ENCODE measurements around the gene TTC33.
A peak's percentile ranks its signal among the peaks of the same experiment; 100 is the strongest.
"Not testable (repeated sequence)": the region's sequence is repeated elsewhere in the genome, so short reads cannot be mapped to it uniquely, and the experiment has no call there.

TTC33 gene, protein sequence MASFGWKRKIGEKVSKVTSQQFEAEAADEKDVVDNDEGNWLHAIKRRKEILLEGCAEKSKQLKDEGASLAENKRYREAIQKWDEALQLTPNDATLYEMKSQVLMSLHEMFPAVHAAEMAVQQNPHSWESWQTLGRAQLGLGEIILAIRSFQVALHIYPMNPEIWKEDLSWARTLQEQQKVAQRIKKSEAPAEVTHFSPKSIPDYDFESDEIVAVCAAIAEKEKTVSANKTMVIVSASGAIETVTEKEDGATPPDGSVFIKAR

DNA sequence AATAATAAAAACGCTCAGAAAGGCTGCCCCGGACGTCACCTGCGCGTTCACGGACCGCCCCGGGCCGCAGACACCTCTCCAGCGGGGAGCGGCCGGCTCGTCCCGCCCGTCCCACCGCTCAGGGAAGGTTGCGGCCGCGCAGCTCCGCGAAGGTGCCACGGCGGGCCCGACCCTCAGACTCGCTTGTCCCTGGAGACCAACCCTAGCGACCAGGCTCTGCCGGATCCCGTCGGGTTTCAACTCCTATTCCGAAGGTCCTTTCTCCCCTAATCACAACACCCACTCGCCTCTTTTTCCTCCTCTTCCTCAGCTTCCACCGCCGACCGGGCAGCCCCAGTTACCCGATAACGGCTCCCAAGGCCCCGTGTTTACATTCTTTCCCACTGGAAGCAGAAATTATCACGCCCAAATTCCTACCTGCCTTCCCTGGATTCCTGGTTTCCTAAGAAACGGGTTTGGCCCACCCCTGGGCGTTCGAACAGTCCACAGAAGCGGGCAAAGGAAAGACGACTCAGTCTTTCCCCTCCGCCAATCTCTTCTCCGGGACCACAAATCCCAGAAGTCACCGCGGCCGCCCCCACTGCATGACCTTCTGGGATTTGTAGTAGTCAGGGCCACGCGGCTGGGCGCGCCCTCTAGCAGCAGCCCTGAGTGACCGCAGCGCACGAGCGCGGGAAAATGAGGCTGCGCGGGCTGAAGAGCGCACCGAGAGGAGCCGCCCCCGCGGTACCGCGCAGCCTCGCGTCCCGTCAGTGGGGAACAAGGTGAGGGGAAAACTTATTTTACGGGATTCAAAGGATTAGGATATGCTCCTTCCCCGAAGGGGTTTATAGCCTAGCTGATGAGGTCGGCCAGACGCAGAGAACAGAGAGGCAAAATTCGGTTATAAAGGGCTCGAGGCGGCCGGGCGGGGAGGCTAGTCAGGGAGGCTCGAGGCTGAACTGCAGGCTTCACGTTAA is at the start of gene TTC33:
Gene TTC33 (minus strand): TSS at position 555 of the 959 bp plus-strand sequence. CDS start 8,943 bp downstream, outside the sequence.
- Mint-ChIP-seq H3K4me1 (ENCODE audit: low read depth) (peaks cover 24% of the 10 kb centered on the region), H3K4me3 (no peak within 1 kb of the TSS), H3K27ac (no peak within 1 kb of the TSS), H3K27me3 (no peaks in the 10 kb centered on the region), H3K9me3 (ENCODE audit: low read depth) (no peaks in the 10 kb centered on the region), H3K36me3 (peaks cover 11% of the 10 kb centered on the region)

DNA sequence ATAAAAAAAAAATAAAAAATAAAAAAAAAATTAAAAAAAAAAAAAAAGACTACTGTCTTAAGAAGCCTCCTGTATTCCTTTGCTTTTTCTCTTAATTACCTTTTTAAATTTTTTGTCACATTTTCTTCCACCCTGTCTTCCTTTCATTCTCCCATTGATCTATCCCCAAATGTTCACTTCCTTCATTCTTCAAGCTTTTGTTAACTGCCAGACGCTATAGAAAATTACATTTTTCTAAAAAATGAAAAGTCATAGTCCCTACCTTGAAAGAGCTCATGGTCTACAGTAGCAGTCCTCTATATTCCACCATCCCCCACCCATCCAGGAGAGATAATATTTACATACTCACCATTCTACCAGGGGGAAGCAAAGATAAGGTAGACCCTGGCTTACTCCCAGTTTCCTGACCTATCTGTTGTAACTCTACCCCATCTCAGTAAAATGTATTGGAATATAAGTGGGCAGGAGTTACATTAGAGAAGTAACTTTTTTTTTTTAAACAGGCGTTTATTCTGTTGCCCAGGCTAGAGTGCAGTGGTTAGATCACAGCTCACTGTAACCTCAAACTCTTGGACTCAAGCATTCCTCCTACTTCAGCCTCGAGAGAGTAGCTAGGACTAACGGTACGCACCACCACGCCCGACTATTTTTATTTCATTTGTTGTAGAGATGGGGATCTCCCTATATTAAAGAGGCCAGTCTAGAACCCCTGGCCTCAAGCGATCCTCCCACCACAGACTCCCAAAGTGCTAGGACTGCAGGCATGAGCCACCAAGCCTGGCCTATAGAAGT is 46.2 kb upstream of the TTC33 start:
- Mint-ChIP-seq H3K4me3 (no peak overlapping the region), H3K27me3 (no peaks in the 10 kb centered on the region), H3K4me1 (ENCODE audit: low read depth) (peaks cover 10% of the 10 kb centered on the region), H3K9me3 (ENCODE audit: low read depth) (no peaks in the 10 kb centered on the region), H3K27ac (no peak overlapping the region), H3K36me3 (no peaks in the 10 kb centered on the region)

DNA sequence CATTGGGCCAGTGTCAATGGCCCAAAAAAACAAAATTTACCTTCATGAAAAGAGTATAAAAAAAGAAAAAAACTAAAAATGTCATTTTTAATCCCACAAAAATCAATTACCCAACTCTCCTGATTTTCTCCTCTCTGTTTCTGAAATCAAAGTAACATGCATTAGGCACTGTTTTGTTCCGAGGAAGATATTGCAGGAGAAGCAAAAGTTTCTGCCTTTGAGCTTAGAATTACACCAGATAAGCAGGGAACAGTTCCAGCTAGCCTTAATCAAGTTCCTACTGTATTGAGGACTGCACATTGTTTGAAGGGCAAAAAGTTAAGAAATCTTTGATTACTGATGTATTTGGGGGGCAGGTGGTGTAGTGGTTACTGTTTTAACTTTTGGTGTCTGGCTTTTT is 43.5 kb upstream of the TTC33 start:
- Mint-ChIP-seq H3K4me3 (peak overlapping the region; percentile 91), H3K27ac (peak overlapping the region; percentile 94), H3K9me3 (ENCODE audit: low read depth) (no peaks in the 10 kb centered on the region)

DNA sequence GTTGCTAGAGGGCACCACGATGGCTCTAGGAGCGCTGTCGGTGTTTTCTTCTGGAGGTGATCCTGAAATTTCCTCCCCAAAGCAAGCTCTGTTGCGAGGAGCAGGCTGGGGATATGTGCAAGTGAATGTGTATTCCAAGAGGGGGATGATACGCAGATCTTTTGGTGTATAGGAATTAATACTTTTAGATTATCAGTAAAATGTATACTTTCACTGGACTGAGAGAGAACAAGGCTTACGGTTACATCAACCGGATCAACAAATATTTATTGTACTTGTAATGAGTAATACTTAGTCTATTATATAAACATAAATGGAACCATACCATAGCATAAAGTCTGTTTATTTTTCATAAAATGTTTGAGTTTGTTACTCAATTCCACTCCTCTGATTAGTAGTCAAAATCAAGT is 43.0 kb upstream of the TTC33 start:
- peaks cover 40% of the 10 kb centered on the region for H3K4me1 Mint-ChIP-seq (ENCODE audit: low read depth)
- peak overlapping the region; percentile 94 for H3K27ac Mint-ChIP-seq
- no peaks in the 10 kb centered on the region for H3K9me3 Mint-ChIP-seq (ENCODE audit: low read depth)
- peak overlapping the region; percentile 91 for H3K4me3 Mint-ChIP-seq
- peaks cover 8% of the 10 kb centered on the region for H3K36me3 Mint-ChIP-seq
- no peaks in the 10 kb centered on the region for H3K27me3 Mint-ChIP-seq

More for the DNA sequence above, 43.5 kb upstream of the TTC33 start:
- H3K27me3 Mint-ChIP-seq = no peaks in the 10 kb centered on the region
- H3K4me1 Mint-ChIP-seq (ENCODE audit: low read depth) = peaks cover 36% of the 10 kb centered on the region
- H3K36me3 Mint-ChIP-seq = peaks cover 8% of the 10 kb centered on the region

DNA sequence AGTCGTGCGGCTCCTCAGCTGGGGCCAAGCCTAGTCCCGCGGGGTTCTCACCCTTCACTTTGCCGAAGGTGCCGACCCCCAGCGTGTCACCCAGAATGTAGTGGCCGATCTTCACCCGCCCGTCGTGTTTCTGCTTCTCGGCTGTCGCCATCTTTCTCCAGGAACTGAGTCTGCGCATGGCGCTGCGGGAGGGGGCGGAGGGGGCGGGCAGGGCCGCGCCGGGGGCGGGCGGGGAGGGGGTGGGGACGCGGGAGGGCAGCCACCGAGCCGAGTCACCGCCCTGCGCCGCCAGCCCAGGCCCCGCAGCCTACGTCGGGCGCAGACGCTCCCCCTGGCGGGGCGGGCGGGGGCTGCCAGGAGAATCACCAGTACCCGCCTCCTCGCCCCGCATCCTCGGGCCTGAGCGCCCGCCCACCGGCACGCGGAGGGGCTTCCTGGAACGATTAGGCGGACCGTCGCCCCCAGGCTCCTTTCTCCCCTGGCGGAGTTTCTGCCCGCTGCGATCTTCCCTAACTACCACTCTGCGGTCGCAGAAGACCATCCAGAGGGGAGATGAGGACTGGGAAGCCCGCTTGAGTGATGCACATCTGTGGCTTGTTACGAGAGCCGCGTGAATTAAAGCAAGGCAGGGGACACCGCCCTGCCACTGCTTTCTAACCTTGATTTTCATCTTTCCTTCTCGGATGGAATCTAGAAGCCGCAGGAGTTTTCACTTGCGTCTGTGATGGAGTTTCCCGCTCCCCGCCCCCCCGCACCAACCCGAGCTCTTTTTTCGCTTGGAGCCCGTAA is 42.4 kb upstream of the TTC33 start, which contains the start of gene PRKAA1:
Gene PRKAA1 (minus strand): TSS at position 363 of the 789 bp plus-strand sequence. CDS start 185 bp downstream, at position 178.
- Mint-ChIP-seq H3K4me1 (ENCODE audit: low read depth) (peaks cover 46% of the 10 kb centered on the region), H3K27me3 (no peaks in the 10 kb centered on the region), H3K27ac (peak within 1 kb of the TSS; percentile 94), H3K36me3 (peaks cover 8% of the 10 kb centered on the region), H3K4me3 (peak within 1 kb of the TSS; percentile 92), H3K9me3 (ENCODE audit: low read depth) (no peaks in the 10 kb centered on the region)

DNA sequence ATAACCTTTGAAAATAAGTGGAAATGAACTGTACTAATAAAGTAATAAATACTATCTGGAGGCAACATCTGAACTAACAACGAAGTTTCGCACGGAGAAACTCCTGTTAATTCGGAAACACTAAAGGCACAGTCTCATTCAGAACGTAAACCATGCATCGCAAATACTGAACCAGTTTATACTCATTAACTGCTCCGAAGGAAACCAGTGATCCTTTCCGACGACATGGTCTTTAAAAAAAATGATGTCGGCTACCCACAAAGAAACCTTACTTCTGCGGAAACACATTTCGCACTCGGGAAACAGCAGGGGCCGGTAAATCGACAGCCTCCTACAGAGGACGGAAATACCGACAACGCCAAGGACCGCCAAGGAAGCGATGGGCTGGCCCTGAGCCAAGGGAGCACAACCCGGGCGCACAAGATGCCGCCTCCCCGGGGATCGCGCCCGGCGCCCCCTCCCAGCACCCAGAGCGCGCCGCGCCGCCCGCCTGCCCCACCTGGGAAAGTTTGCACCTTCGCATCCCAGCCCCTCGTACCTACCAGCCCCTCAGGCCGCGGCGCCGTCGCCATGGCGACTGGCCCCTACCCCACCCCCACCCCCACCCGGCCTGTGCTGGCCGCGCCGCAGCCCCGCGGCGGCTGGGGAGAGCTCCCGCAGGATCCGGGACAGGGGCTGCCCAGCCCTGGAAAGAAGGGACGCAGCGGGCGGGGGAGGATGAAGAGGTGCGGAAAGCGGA is 41.7 kb upstream of the TTC33 start:
- H3K9me3 Mint-ChIP-seq (ENCODE audit: low read depth) = no peaks in the 10 kb centered on the region
- peaks cover 51% of the 10 kb centered on the region for H3K4me1 Mint-ChIP-seq (ENCODE audit: low read depth)
- peak overlapping the region; percentile 92 for H3K4me3 Mint-ChIP-seq
- no peaks in the 10 kb centered on the region for H3K27me3 Mint-ChIP-seq
- peaks cover 8% of the 10 kb centered on the region for H3K36me3 Mint-ChIP-seq
- H3K27ac Mint-ChIP-seq = peak overlapping the region; percentile 92

DNA sequence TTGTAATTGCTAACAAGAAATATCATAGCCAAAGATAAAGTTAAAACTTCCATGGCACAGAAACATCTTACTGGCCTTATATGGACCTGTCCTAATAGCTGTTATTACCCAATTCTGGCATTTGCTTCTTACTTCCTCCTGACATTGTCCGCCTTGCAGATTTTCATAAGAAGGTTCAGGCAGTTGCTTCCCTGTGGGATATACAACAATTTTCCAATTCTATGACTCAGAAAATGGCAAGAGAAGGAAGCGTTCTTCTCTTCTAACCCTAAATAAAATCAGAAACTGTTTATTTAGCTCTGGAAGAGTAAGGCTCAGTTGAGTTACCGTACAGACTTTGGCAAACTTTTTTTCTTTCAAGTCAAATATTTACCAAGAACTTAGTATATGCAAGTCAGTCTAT is 40.7 kb upstream of the TTC33 start:
- H3K36me3 Mint-ChIP-seq = peaks cover 8% of the 10 kb centered on the region
- H3K27ac Mint-ChIP-seq = no peak overlapping the region
- H3K4me1 Mint-ChIP-seq (ENCODE audit: low read depth) = peaks cover 59% of the 10 kb centered on the region
- no peaks in the 10 kb centered on the region for H3K27me3 Mint-ChIP-seq
- H3K4me3 Mint-ChIP-seq = peak overlapping the region; percentile 92
- no peaks in the 10 kb centered on the region for H3K9me3 Mint-ChIP-seq (ENCODE audit: low read depth)

DNA sequence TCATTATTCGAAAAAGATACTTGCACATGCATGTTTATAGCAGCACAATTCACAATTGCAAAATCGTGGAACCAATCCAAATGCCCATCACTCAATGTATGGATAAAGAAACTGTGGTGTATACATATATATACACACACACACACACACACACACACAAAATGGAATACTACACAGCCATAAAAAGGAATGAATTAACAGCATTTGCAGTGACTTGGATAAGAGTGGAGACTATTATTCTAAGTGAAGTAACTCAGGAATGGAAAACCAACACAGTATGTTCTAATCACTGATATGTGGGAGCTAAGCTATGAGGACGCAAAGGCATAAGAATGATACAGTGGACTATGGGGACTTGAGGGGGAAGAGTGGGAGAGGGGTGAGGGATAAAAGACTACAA is 39.1 kb upstream of the TTC33 start:
- not testable (repeated sequence) for H3K27ac Mint-ChIP-seq; H3K9me3 Mint-ChIP-seq (ENCODE audit: low read depth); H3K36me3 Mint-ChIP-seq; H3K27me3 Mint-ChIP-seq
- H3K4me1 Mint-ChIP-seq (ENCODE audit: low read depth) = peaks cover 73% of the 10 kb centered on the region
- peak overlapping the region; percentile 0 for H3K4me3 Mint-ChIP-seq

DNA sequence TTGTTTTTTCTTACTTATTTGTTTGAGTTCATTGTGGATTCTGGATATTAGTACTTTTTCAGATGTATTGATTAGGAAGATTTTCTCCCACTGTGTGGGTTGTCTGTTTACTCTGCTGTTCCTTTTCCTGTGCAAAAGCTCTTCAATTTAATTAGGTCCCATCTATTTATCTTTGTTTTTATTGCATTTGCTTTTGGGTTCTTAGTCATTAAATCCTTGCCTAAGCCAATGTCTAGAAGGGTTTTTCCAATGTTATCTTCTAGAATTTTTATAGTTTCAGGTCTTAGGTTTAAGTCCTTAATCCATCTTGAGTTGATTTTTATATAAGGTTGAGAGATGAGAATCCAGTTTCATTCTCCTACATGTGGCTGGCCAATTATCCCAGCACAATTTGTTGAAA is 38.6 kb upstream of the TTC33 start:
- not testable (repeated sequence) for H3K36me3 Mint-ChIP-seq; H3K4me3 Mint-ChIP-seq; H3K9me3 Mint-ChIP-seq (ENCODE audit: low read depth); H3K27me3 Mint-ChIP-seq; H3K27ac Mint-ChIP-seq
- peaks cover 76% of the 10 kb centered on the region for H3K4me1 Mint-ChIP-seq (ENCODE audit: low read depth)

DNA sequence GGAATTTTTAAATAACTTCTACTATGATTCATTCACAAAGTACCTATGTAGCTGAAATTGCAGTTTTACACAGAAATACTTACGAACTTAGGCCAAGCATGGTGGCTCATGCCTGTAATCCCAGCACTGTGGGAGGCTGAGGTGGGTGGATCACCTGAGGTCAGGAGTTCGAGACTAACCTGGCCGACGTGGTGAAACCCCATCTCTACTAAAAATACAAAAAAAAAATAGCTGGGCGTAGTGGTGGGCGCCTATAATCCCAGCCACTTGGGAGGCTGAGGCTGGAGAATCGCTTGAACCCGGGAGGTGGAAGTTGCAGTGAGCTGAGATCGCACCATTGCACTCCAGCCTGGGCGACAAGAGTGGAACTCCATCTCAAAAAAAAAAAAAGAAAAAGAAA is 36.9 kb upstream of the TTC33 start:
- H3K27ac Mint-ChIP-seq; H3K27me3 Mint-ChIP-seq; H3K9me3 Mint-ChIP-seq (ENCODE audit: low read depth); H3K4me3 Mint-ChIP-seq: not testable (repeated sequence)
- H3K36me3 Mint-ChIP-seq = peaks cover 14% of the 10 kb centered on the region
- peaks cover 80% of the 10 kb centered on the region for H3K4me1 Mint-ChIP-seq (ENCODE audit: low read depth)

DNA sequence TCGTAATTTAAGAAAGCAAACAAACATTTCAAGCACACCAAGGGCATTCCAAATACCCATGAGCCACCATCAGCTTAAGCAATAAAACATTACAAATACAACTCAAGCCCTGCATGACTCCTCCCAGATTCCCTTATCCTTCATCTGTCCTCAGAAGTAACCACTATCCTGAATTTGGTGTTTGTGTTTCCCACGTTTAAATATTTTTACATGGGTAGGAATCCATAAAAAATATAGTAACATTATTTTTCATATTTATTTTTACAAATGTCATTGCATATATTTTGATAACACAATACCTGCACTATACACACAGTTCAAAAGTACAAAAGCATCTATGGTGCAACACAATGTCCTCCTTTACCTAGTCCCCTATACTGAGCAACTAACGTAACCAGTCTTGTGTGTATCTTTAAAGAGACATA is 36.0 kb upstream of the TTC33 start:
- H3K27me3 Mint-ChIP-seq = no peaks in the 10 kb centered on the region
- no peak overlapping the region for H3K27ac Mint-ChIP-seq
- peaks cover 82% of the 10 kb centered on the region for H3K4me1 Mint-ChIP-seq (ENCODE audit: low read depth)
- no peak overlapping the region for H3K4me3 Mint-ChIP-seq
- peaks cover 14% of the 10 kb centered on the region for H3K36me3 Mint-ChIP-seq
- H3K9me3 Mint-ChIP-seq (ENCODE audit: low read depth) = no peaks in the 10 kb centered on the region

DNA sequence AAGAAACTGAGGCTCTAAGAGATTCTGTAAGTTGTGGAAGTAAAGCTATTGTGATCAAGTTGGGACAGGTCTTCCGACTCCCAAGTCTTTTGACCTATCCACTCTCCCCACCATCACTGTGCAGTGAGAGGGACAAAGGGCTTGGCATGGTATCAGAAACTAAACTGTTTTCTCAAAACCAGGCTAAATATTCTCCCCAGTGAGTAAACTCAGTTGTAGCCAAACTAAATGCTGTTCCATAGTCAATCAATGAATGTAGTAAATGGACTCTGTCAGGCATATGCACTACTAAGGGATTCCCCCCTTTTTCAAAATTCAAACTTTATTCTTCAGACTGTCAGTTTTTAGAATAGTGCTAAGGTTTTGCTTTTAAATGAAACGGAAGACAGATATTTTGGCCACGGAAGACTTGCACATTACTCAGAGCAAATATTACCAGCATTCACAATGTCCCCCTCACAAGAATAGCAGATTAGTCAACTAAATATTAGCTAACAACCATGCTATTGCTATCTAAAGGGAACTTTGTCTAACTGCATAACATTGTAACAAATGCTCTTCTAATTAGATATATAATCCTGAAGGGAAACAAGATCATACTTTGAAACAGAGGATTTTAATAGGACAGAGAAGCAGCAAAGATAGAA is 35.3 kb upstream of the TTC33 start:
- H3K4me3 Mint-ChIP-seq = no peak overlapping the region
- no peak overlapping the region for H3K27ac Mint-ChIP-seq
- no peaks in the 10 kb centered on the region for H3K27me3 Mint-ChIP-seq
- H3K36me3 Mint-ChIP-seq = peaks cover 16% of the 10 kb centered on the region
- H3K9me3 Mint-ChIP-seq (ENCODE audit: low read depth) = no peaks in the 10 kb centered on the region
- H3K4me1 Mint-ChIP-seq (ENCODE audit: low read depth) = peaks cover 80% of the 10 kb centered on the region

DNA sequence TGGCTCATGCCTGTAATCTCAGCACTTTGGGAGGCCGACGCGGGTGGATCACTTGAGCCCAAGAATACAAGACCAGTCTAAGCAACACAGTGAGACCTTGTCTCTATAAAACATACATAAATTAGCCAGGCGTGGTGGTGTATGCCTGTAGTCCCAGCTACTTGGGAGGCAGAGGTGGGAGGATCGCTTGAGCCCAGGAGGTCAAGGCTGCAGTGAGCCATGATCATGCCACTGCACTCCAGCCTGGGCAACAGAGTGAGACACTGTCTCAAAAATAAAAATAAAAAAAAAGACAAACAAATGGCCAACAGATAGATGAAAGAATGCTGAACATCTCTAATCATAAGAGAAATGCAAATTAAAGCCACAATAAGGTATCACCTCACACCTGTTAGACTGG is 33.2 kb upstream of the TTC33 start:
- not testable (repeated sequence) for H3K9me3 Mint-ChIP-seq (ENCODE audit: low read depth); H3K27me3 Mint-ChIP-seq; H3K27ac Mint-ChIP-seq; H3K4me3 Mint-ChIP-seq
- peaks cover 76% of the 10 kb centered on the region for H3K4me1 Mint-ChIP-seq (ENCODE audit: low read depth)
- peaks cover 12% of the 10 kb centered on the region for H3K36me3 Mint-ChIP-seq

Measured in activated naive CD8-positive, alpha-beta T cell (primary cell).